BE2C (cell line): ENCODE results near the gene GPC5.
A peak's percentile ranks its signal among the peaks of the same experiment; 100 is the strongest.

ENCODE experiments used
- DNase-seq: peaks from one replicate; pipeline ENCODE4 v3.0.0-alpha.2; 2020
- H3K27me3 ChIP-seq: fragments of 250-450 bp; sonication (Bioruptor Pico); 2 replicates; pipeline ENCODE4 v1.5.1; 2020; ENCODE audit warnings: mild to moderate bottlenecking
- H3K36me3 ChIP-seq: fragments of 250-450 bp; sonication (Bioruptor Pico); 2 replicates; pipeline ENCODE4 v1.5.1; 2020; ENCODE audit warnings: mild to moderate bottlenecking
- H3K4me1 ChIP-seq: fragments of 250-450 bp; sonication (Bioruptor Pico); 2 replicates; pipeline ENCODE4 v1.5.1; 2020
- H3K4me3 ChIP-seq: 2 replicates; pipeline ENCODE4 v1.5.1; 2011; ENCODE audit warnings: low read depth, low read length
- H3K9me3 ChIP-seq: fragments of 250-450 bp; sonication (Bioruptor Pico); 2 replicates; pipeline ENCODE4 v1.5.1; 2020
- CTCF ChIP-seq: IDR thresholded peaks from 2 replicates; pipeline ENCODE4 v1.5.1; 2012; ENCODE audit warnings: mild to moderate bottlenecking, low read depth, low read length

Gene GPC5

GRCh38 chr13:91544723-91545122 is 146.3 kb downstream of the GPC5 start:
- TF ChIP-seq CTCF, result no peak
- DNase-seq, result peak; percentile 49
- Histone ChIP-seq H3K27me3 (no peaks in the 10 kb centered on the region), H3K4me3 (no peak overlapping the region), H3K36me3 (no peaks in the 10 kb centered on the region), H3K4me1 (no peaks in the 10 kb centered on the region), H3K9me3 (no peaks in the 10 kb centered on the region)

- H3K36me3 ChIP-seq, result no peaks in the 10 kb centered on the region
- no peak for TF ChIP-seq CTCF
- DNase-seq, result no peak
- H3K4me3 ChIP-seq, result no peak overlapping the region
- H3K9me3 ChIP-seq, result no peaks in the 10 kb centered on the region
- no peaks in the 10 kb centered on the region for H3K4me1 ChIP-seq
- no peaks in the 10 kb centered on the region for H3K27me3 ChIP-seq
Measured at GRCh38 chr13:91546900-91547299, 148.5 kb downstream of the GPC5 start.

GRCh38 chr13:91553584-91553983 is 155.2 kb downstream of the GPC5 start:
- H3K4me3 ChIP-seq, result no peak overlapping the region
- no peaks in the 10 kb centered on the region for H3K27me3 ChIP-seq
- H3K4me1 ChIP-seq, result no peaks in the 10 kb centered on the region
- no peaks in the 10 kb centered on the region for H3K9me3 ChIP-seq
- no peak for DNase-seq
- no peaks in the 10 kb centered on the region for H3K36me3 ChIP-seq
- TF ChIP-seq CTCF, result no peak

- no peak for TF ChIP-seq CTCF
- DNase-seq, result no peak
- Histone ChIP-seq H3K4me3 (no peak overlapping the region), H3K36me3 (no peaks in the 10 kb centered on the region), H3K27me3 (no peaks in the 10 kb centered on the region), H3K4me1 (no peaks in the 10 kb centered on the region), H3K9me3 (no peaks in the 10 kb centered on the region)
Measured at GRCh38 chr13:91554101-91554500, 155.7 kb downstream of the GPC5 start.

- no peak for DNase-seq
- TF ChIP-seq CTCF, result no peak
- H3K4me1 ChIP-seq, result no peaks in the 10 kb centered on the region
- H3K9me3 ChIP-seq, result no peaks in the 10 kb centered on the region
- H3K27me3 ChIP-seq, result no peaks in the 10 kb centered on the region
- H3K36me3 ChIP-seq, result no peaks in the 10 kb centered on the region
- H3K4me3 ChIP-seq, result no peak overlapping the region
Measured at GRCh38 chr13:91557328-91558090, 159.1 kb downstream of the GPC5 start.

GRCh38 chr13:91563799-91564198 is 165.4 kb downstream of the GPC5 start:
- TF ChIP-seq CTCF, result no peak
- no peaks in the 10 kb centered on the region for H3K36me3 ChIP-seq
- peaks cover 8% of the 10 kb centered on the region; the same call in 1 of the 2 replicates for H3K4me1 ChIP-seq
- H3K9me3 ChIP-seq, result no peaks in the 10 kb centered on the region
- no peak for DNase-seq
- H3K27me3 ChIP-seq, result no peaks in the 10 kb centered on the region
- no peak overlapping the region for H3K4me3 ChIP-seq
